HEK293T (cell line): ENCODE data around the gene TFG.

Source experiments
- CTCF ChIA-PET: fragments of 350-600 bp; formaldehyde crosslinking; extraction: SDS; loops from one replicate; lab custom pipeline; 2021; ENCODE audit warnings: antibody characterized with exemption, inconsistent platforms; lab: Yijun Ruan, JAX
- POLR2A ChIA-PET: fragments of 350-600 bp; formaldehyde crosslinking; extraction: SDS; loops from one replicate; lab custom pipeline; 2020; ENCODE audit warnings: antibody characterized with exemption, inconsistent platforms; lab: Yijun Ruan, JAX
- DNase-seq: peaks from one replicate; pipeline ENCODE4 v3.0.0; 2012; ENCODE audit warnings: mixed read lengths; ENCODE audit errors: extremely low spot score
- ARNT ChIP-seq: fragments of 450-650 bp; IDR thresholded peaks from 2 replicates; pipeline ENCODE4 v1.6.1; 2017; ENCODE audit warnings: mild to moderate bottlenecking
- BHLHE40 ChIP-seq: fragments of 450-650 bp; IDR thresholded peaks from 2 replicates; pipeline ENCODE4 v1.6.1; 2016; ENCODE audit warnings: mild to moderate bottlenecking, moderate library complexity, borderline replicate concordance
- CTBP1 ChIP-seq: fragments of 450-650 bp; IDR thresholded peaks from 2 replicates; pipeline ENCODE4 v1.6.1; 2016; ENCODE audit warnings: borderline replicate concordance
- ELF4 ChIP-seq: fragments of 450-650 bp; IDR thresholded peaks from 2 replicates; pipeline ENCODE4 v1.6.1; 2017; ENCODE audit warnings: antibody characterized with exemption
- FOXA1 ChIP-seq: fragments of 450-650 bp; IDR thresholded peaks from 2 replicates; pipeline ENCODE4 v1.6.1; 2016; ENCODE audit warnings: mild to moderate bottlenecking
- FOXK2 ChIP-seq: fragments of 450-650 bp; IDR thresholded peaks from 2 replicates; pipeline ENCODE4 v1.6.1; 2016; ENCODE audit warnings: mild to moderate bottlenecking
- FOXM1 ChIP-seq: fragments of 450-650 bp; IDR thresholded peaks from 2 replicates; pipeline ENCODE4 v1.6.1; 2017; ENCODE audit warnings: mild to moderate bottlenecking, borderline replicate concordance
- HDGF ChIP-seq: fragments of 450-650 bp; IDR thresholded peaks from 2 replicates; pipeline ENCODE4 v1.6.1; 2017; ENCODE audit warnings: antibody characterized with exemption, borderline replicate concordance
- L3MBTL2 ChIP-seq: fragments of 450-650 bp; conservative IDR thresholded peaks from 2 replicates; pipeline ENCODE4 v1.6.1; 2016; ENCODE audit warnings: mild to moderate bottlenecking
- LEF1 ChIP-seq: fragments of 450-650 bp; IDR thresholded peaks from 2 replicates; pipeline ENCODE4 v1.6.1; 2017; ENCODE audit warnings: mild to moderate bottlenecking, borderline replicate concordance
- NFRKB ChIP-seq: fragments of 450-650 bp; IDR thresholded peaks from 2 replicates; pipeline ENCODE4 v1.6.1; 2016; ENCODE audit warnings: mild to moderate bottlenecking, moderate library complexity
- SP1 ChIP-seq: fragments of 450-650 bp; IDR thresholded peaks from 2 replicates; pipeline ENCODE4 v1.6.1; 2017
- SUZ12 ChIP-seq: fragments of 450-650 bp; IDR thresholded peaks from 2 replicates; pipeline ENCODE4 v1.6.1; 2016; ENCODE audit warnings: mild to moderate bottlenecking
- TARDBP ChIP-seq: fragments of 450-650 bp; IDR thresholded peaks from 2 replicates; pipeline ENCODE4 v1.6.1; 2016
- ZNF384 ChIP-seq: fragments of 450-650 bp; IDR thresholded peaks from 2 replicates; pipeline ENCODE4 v1.6.1; 2016
- TF ChIP-seq, protein P1 (sequence below): fragments of 450-650 bp; IDR thresholded peaks from 2 replicates; pipeline ENCODE4 v1.6.1; 2016

TFG gene

GRCh38 chr3:100775669-100776068 lies 66.4 kb downstream of the TFG start:
- no peak for DNase-seq
- TF ChIP-seq SP1 (no peak), FOXK2 (no peak), TARDBP (no peak), L3MBTL2 (no peak), LEF1 (no peak), CTBP1 (no peak), ZNF384 (no peak), BHLHE40 (no peak), FOXM1 (no peak), ELF4 (no peak), FOXA1 (no peak), HDGF (no peak), NFRKB (no peak), SUZ12 (no peak), ARNT (no peak)
- TF ChIP-seq, protein P1, sequence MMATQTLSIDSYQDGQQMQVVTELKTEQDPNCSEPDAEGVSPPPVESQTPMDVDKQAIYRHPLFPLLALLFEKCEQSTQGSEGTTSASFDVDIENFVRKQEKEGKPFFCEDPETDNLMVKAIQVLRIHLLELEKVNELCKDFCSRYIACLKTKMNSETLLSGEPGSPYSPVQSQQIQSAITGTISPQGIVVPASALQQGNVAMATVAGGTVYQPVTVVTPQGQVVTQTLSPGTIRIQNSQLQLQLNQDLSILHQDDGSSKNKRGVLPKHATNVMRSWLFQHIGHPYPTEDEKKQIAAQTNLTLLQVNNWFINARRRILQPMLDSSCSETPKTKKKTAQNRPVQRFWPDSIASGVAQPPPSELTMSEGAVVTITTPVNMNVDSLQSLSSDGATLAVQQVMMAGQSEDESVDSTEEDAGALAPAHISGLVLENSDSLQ: no peak
- POLR2A ChIA-PET: no interaction called here
- CTCF ChIA-PET: no interaction called here

DNA sequence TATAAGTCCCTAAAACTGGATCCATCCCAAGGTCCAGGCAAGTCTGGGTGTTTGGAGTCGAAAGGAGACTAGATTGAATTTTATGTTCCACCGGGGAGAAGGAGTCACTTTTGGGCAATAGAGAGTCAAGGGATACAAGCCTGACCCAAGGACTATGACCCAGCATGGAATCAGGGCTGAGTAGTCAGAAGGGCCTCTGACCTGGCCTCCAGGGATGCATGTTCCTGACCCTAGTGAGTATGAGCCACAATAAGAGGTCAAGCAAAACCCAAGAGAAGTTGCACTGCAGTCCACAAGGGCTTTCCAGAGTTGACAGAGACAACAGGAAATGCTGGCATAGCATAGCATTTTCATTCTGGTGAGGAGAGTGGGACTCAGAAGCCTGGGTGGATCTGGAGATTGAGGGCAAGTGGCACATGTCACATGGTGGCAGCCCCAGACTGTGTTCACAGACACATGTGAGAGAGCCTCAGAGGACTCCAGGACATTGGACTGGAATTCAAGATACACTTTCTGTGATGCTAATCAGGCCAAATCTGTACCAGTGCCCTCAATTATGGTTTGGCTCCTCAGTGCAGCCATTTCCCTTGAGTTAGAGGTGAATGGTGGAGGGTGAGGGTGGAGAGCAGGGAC lies 66.9 kb downstream of the TFG start:
- TF ChIP-seq NFRKB: no peak
- TF ChIP-seq ELF4: no peak
- TF ChIP-seq HDGF: no peak
- no peak for TF ChIP-seq ARNT
- no peak for TF ChIP-seq TARDBP
- TF ChIP-seq SP1: no peak
- TF ChIP-seq BHLHE40: no peak
- no peak for TF ChIP-seq ZNF384
- TF ChIP-seq LEF1: no peak
- TF ChIP-seq FOXK2: no peak
- no peak for TF ChIP-seq FOXA1
- TF ChIP-seq, protein P1: no peak
- no peak for TF ChIP-seq L3MBTL2
- TF ChIP-seq FOXM1: no peak
- no peak for TF ChIP-seq SUZ12
- POLR2A ChIA-PET: no interaction called here
- no peak for DNase-seq
- CTCF ChIA-PET: no interaction called here

DNA sequence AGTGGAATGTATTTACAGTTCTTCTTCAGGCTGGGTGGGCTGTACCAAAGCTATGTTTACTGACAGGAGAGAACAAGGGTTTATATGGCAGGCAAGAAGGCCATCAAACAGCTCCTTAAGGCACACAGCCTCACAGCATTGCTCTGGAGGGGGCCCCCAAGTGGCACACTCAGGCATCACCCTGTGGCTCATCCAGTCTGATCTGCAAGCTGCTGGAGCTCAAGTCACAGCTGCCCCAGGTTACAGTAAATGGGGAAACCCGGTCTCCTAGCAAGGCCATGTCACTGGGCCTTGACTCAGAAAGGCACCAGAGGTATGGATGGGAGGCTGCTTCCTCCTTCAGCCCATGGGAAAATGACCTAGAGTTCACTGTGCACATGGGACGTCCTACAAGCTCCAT lies 67.5 kb downstream of the TFG start:
- no peak for DNase-seq
- TF ChIP-seq L3MBTL2 (no peak), CTBP1 (no peak), TARDBP (no peak), ARNT (no peak), FOXA1 (no peak), SP1 (no peak), ZNF384 (no peak), NFRKB (no peak), FOXK2 (no peak), HDGF (no peak)
- ChIA-PET POLR2A (no interaction called here), CTCF (interaction anchor here (1.0 kb wide), 1 partner anchor 10 kb away, joined by 3 read pairs; no protein-coding TSS in a partner anchor)

- CTCF ChIA-PET: interaction anchor here (1.0 kb wide), 1 partner anchor 10 kb away, joined by 3 read pairs; no protein-coding TSS in a partner anchor
- POLR2A ChIA-PET: no interaction called here
- no peak for TF ChIP-seq L3MBTL2
- no peak for TF ChIP-seq SP1
- no peak for TF ChIP-seq ELF4
- no peak for TF ChIP-seq HDGF
- no peak for TF ChIP-seq NFRKB
- DNase-seq: no peak
Observed at GRCh38 chr3:100777271-100777670, 68.0 kb downstream of the TFG start.

DNA sequence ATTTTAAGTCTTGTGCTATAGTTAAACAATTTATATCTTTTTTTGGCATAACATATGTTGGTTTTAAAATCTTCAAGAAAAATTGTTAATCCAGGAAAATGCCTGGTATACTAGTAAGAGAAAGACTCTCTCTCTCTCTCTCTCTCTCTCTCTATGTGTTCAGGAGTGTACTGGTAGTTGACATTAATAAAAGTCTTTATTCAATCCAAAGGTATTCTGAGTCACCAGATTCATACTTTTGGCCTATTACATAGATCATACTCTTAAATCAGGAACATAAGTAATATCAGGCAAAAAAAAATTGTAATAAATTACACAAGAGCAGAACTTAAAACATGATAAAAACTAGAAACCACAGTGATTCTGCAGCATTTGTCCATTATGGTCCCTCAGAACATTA lies 70.2 kb downstream of the TFG start:
- ChIA-PET CTCF (no interaction called here), POLR2A (no interaction called here)
- TF ChIP-seq SP1 (no peak), LEF1 (no peak), FOXM1 (no peak), ZNF384 (no peak), SUZ12 (no peak), ELF4 (no peak), HDGF (no peak), L3MBTL2 (no peak), BHLHE40 (no peak), FOXK2 (no peak), FOXA1 (no peak)
- TF ChIP-seq, protein P1: no peak
- no peak for DNase-seq

DNA sequence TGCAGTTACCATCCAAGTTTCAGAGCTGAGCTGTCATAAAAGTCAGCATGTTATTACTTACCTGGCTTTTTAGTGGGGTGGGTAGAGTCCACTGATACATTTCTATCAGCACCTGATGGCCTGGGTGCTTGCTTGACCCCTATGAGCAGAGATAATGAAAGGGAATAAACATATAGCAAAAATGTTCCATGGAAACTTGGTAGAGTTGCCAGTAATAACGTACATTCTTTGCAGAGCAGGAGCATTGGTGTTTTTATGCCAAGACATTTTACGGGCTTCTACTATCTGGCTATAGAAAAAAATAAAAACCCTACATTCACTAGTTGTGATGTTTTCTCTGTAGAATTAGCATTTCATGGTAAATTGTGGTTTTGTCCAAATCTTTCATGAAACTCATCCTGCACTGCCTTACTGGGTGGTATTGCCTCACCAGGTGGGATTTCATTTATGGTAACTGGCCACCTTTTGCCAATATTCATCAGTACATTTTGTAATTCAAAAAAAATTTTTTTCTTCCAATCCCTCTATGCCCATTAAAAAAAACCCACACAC lies 70.9 kb downstream of the TFG start:
- TF ChIP-seq NFRKB (no peak), ELF4 (no peak), L3MBTL2 (no peak), TARDBP (no peak), BHLHE40 (no peak), LEF1 (no peak), SP1 (no peak)
- DNase-seq: no peak
- CTCF ChIA-PET: no interaction called here
- POLR2A ChIA-PET: no interaction called here
